Keratinocyte (primary cell): ENCODE data around the gene PPM1B. TPM values are rescaled to one million over a fixed set of nuclear protein-coding genes. Genes with fewer than 3 reads are reported as not detected.

Experiments
- DNase-seq: peaks from one replicate; pipeline ENCODE4 v3.0.0-alpha.2; 2011; ENCODE audit warnings: low read depth, missing footprints, low spot score
- FAIRE-seq: peaks from 2 replicates; lab custom pipeline; 2011; peaks lifted over from hg19 to GRCh38; lab: Jason Lieb, UNC
- H2AFZ ChIP-seq: 2 replicates; pipeline ENCODE4 v1.6.0; 2012; ENCODE audit warnings: low read length, control low read depth, inconsistent platforms; ENCODE audit not compliant: control insufficient read depth
- H3K27ac ChIP-seq: 2 replicates; pipeline ENCODE4 v1.5.1; 2011; ENCODE audit warnings: low read length; ENCODE audit not compliant: control insufficient read depth, insufficient read depth
- H3K27me3 ChIP-seq: 3 replicates; pipeline ENCODE4 v1.6.0; 2011; ENCODE audit warnings: low read length; ENCODE audit not compliant: control insufficient read depth, insufficient read depth; ENCODE audit errors: extremely low read depth
- H3K36me3 ChIP-seq, 2 experiments: 2 replicates in 1 of 2; 3 replicates in 1 of 2; pipeline ENCODE4 v1.5.1; 2011; ENCODE audit warnings: low read length in 2 of 2, mild to moderate bottlenecking in 1 of 2; ENCODE audit not compliant: control insufficient read depth in 2 of 2, insufficient read depth in 2 of 2; ENCODE audit errors: extremely low read depth in 1 of 2
- H3K4me1 ChIP-seq: 3 replicates; pipeline ENCODE4 v1.5.1; 2011; ENCODE audit warnings: low read length; ENCODE audit not compliant: control insufficient read depth, insufficient read depth; ENCODE audit errors: extremely low read depth
- H3K4me2 ChIP-seq: 3 replicates; pipeline ENCODE4 v1.6.0; 2011; ENCODE audit warnings: low read depth, low read length; ENCODE audit not compliant: control insufficient read depth, insufficient read depth; ENCODE audit errors: extremely low read depth
- H3K4me3 ChIP-seq, 3 experiments: fragments of 200-600 bp in 1 of 3; sonication (generic) in 1 of 3; 2 replicates in 2 of 3; 3 replicates in 1 of 3; pipeline ENCODE4 v1.5.1; 2011 to 2016; ENCODE audit warnings: low read length in 3 of 3, mild to moderate bottlenecking in 3 of 3, control low read depth in 2 of 3, inconsistent platforms in 1 of 3, low read depth in 1 of 3, mixed read lengths in 1 of 3, mixed run types in 1 of 3, moderate library complexity in 1 of 3; ENCODE audit not compliant: control insufficient read depth in 2 of 3, insufficient read depth in 2 of 3; ENCODE audit errors: extremely low read depth in 1 of 3
- H3K79me2 ChIP-seq: 2 replicates; pipeline ENCODE4 v1.6.0; 2012; ENCODE audit warnings: low read length; ENCODE audit not compliant: control insufficient read depth, insufficient read depth
- H3K9ac ChIP-seq: 3 replicates; pipeline ENCODE4 v1.6.0; 2011; ENCODE audit warnings: low read length; ENCODE audit not compliant: control insufficient read depth, insufficient read depth; ENCODE audit errors: extremely low read depth
- H3K9me1 ChIP-seq: 3 replicates; pipeline ENCODE4 v1.6.0; 2011; ENCODE audit warnings: low read length; ENCODE audit not compliant: control insufficient read depth, insufficient read depth; ENCODE audit errors: extremely low read depth
- H3K9me3 ChIP-seq: 2 replicates; pipeline ENCODE4 v1.5.1; 2012; ENCODE audit warnings: low read depth, low read length; ENCODE audit not compliant: control insufficient read depth
- H4K20me1 ChIP-seq: 3 replicates; pipeline ENCODE4 v1.6.0; 2011; ENCODE audit warnings: low read length; ENCODE audit not compliant: control insufficient read depth, insufficient read depth; ENCODE audit errors: extremely low read depth
- EZH2 ChIP-seq: IDR thresholded peaks from one replicate; pipeline ENCODE4 v1.6.1; 2012; ENCODE audit warnings: inconsistent platforms, mild to moderate bottlenecking, low read length, moderate library complexity
- dilution Hi-C: fragments of 300-500 bp; cut with MboI; formaldehyde crosslinking; loops from one replicate; pipeline ENCODE4 v1.7.0; 2020; ENCODE audit warnings: low sequenced_read_pairs; ENCODE audit not compliant: extremely low pct_ligation_motif_present
- polyA plus RNA-seq, 5 experiments: library from polyadenylated mRNA; depleted of rRNA in 3 of 5; stranded (reverse) in 3 of 5; stranded (forward) in 1 of 5; unstranded in 1 of 5; fragments of >200 nt; gene quantifications; 1 replicate in 1 of 5; 2 replicates in 3 of 5; 3 replicates in 1 of 5; pipeline versions ENCODE4 v1.2.1 to v1.2.3, GENCODE V29; 2011 to 2012; ENCODE audit warnings: missing spikeins in 2 of 5, low read depth in 1 of 5, low replicate concordance in 1 of 5
- TF ChIP-seq, protein P1 (sequence below), 3 experiments: IDR thresholded peaks in 1 of 3; conservative IDR thresholded peaks in 1 of 3; optimal IDR thresholded peaks in 1 of 3; 2 replicates in 2 of 3; 3 replicates in 1 of 3; pipeline versions ENCODE3 to v1.5.1; 2011; ENCODE audit warnings: low read length in 3 of 3, mild to moderate bottlenecking in 3 of 3, moderate library complexity in 2 of 3, control low read depth in 1 of 3, inconsistent platforms in 1 of 3; ENCODE audit not compliant: insufficient read depth in 2 of 3; ENCODE audit errors: extremely low read depth in 1 of 3

The PPM1B gene
- polyA plus RNA-seq, 1 donor (not counting 4 experiments of a cell fraction or from before 2014, with no cell fraction given): 34.5 TPM

DNA sequence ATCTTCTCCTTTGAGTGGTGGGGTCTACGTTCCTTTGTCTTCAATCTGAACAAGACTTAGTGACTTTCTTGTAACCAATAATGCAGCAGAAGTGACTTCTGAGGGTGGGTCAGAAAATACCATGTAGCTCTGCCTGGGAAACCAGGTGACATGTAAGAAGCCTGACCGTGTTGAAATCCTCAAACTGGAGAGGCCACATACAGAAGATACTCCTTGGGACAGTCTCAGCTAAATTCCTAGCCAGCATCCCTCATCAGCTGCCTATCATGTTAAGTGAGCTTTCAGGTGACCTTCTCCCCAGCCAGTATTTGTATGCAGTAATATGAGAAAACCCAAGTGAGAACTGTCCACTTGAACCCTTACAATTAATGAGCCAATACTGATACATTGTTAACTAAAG, 27.0 kb downstream of the PPM1B start:
- no peak overlapping the region for H3K4me2 ChIP-seq
- no peaks in the 10 kb centered on the region for H3K27me3 ChIP-seq
- H3K4me3 ChIP-seq: no peak overlapping the region
- H3K27ac ChIP-seq: no peak overlapping the region
- H3K4me1 ChIP-seq: no peaks in the 10 kb centered on the region
- H3K79me2 ChIP-seq: peaks cover 34% of the 10 kb centered on the region
- H3K9ac ChIP-seq: no peak overlapping the region
- FAIRE-seq (no peak), DNase-seq (no peak)
- dilution Hi-C loops: no loop called here
- no peaks in the 10 kb centered on the region for H3K9me3 ChIP-seq
- H4K20me1 ChIP-seq: no peaks in the 10 kb centered on the region
- H3K36me3 ChIP-seq: no peaks in the 10 kb centered on the region
- no peaks in the 10 kb centered on the region for H3K9me1 ChIP-seq
- no peak overlapping the region for H2AFZ ChIP-seq
- TF ChIP-seq, protein P1, sequence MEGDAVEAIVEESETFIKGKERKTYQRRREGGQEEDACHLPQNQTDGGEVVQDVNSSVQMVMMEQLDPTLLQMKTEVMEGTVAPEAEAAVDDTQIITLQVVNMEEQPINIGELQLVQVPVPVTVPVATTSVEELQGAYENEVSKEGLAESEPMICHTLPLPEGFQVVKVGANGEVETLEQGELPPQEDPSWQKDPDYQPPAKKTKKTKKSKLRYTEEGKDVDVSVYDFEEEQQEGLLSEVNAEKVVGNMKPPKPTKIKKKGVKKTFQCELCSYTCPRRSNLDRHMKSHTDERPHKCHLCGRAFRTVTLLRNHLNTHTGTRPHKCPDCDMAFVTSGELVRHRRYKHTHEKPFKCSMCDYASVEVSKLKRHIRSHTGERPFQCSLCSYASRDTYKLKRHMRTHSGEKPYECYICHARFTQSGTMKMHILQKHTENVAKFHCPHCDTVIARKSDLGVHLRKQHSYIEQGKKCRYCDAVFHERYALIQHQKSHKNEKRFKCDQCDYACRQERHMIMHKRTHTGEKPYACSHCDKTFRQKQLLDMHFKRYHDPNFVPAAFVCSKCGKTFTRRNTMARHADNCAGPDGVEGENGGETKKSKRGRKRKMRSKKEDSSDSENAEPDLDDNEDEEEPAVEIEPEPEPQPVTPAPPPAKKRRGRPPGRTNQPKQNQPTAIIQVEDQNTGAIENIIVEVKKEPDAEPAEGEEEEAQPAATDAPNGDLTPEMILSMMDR (optimal IDR thresholded peaks at IDR 0.05 in 1 of 3, IDR thresholded peaks at IDR 0.05 in 1 of 3, conservative IDR thresholded peaks at IDR 0.05 in 1 of 3; ENCODE audit: extremely low read depth in 1 of 3, insufficient read depth in 2 of 3, low read length in 3 of 3): no peak
- no peak for TF ChIP-seq EZH2

DNA sequence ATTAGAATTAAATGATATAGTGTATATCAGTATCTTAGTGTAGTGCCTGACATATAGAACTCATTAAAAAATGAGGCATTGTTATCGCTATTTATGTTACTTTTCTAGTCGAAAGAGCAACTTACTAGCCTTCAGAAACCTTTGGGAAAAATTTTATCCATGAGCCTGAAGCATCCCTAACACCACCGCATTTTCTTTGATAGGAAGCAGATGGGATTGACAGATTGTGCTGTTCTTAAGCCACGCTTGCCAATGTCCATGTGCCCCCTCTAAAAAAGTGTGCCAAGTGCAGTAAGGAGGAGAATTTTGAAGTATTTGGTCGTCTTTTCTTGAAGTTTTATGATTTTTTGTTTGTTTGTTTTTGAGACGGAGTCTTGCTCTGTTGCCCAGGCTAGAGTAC, 29.1 kb downstream of the PPM1B start:
- Histone ChIP-seq H3K4me3 (no peak overlapping the region), H3K36me3 (peaks cover 5 to 7% of the 10 kb centered on the region in 2 experiments), H2AFZ (no peak overlapping the region), H4K20me1 (peaks cover 4% of the 10 kb centered on the region), H3K9ac (no peak overlapping the region), H3K79me2 (peaks cover 27% of the 10 kb centered on the region), H3K27me3 (no peaks in the 10 kb centered on the region), H3K9me1 (no peaks in the 10 kb centered on the region), H3K9me3 (no peaks in the 10 kb centered on the region), H3K27ac (no peak overlapping the region), H3K4me2 (no peak overlapping the region), H3K4me1 (no peaks in the 10 kb centered on the region)
- DNase-seq: no peak
- FAIRE-seq: no peak
- dilution Hi-C loops: no loop called here
- no peak for TF ChIP-seq EZH2
- TF ChIP-seq, protein P1 (optimal IDR thresholded peaks at IDR 0.05 in 1 of 3, IDR thresholded peaks at IDR 0.05 in 1 of 3, conservative IDR thresholded peaks at IDR 0.05 in 1 of 3; ENCODE audit: extremely low read depth in 1 of 3, insufficient read depth in 2 of 3, low read length in 3 of 3): no peak
